IMR-90 (cell line): ENCODE data around the gene OSBPL2.

Source experiments
- BHLHE40 ChIP-seq: fragments of 150-350 bp; IDR thresholded peaks from 2 replicates; pipeline ENCODE4 v1.6.1; 2016; ENCODE audit warnings: mild to moderate bottlenecking, low read depth, low read length
- CHD1 ChIP-seq: IDR thresholded peaks from 2 replicates; pipeline ENCODE4 v1.6.1; 2012; ENCODE audit warnings: low read depth, low read length, improper control_type of control experiment
- POLR2A ChIP-seq: IDR thresholded peaks from 2 replicates; pipeline ENCODE4 v1.6.1; 2012; ENCODE audit warnings: mild to moderate bottlenecking, low read depth, low read length
- RAD21 ChIP-seq: IDR thresholded peaks from 2 replicates; pipeline ENCODE4 v1.6.1; 2012; ENCODE audit warnings: low read length, improper control_type of control experiment
- TF ChIP-seq, protein P1 (sequence below): conservative IDR thresholded peaks from 2 replicates; pipeline ENCODE4 v1.5.1; 2012; ENCODE audit warnings: mild to moderate bottlenecking, low read depth, low read length, improper control_type of control experiment
- TF ChIP-seq, protein P2 (sequence below): fragments of 150-350 bp; IDR thresholded peaks from 2 replicates; pipeline ENCODE4 v1.6.1; 2016; ENCODE audit warnings: low read depth, mild to moderate bottlenecking, low read length, moderate library complexity, borderline replicate concordance

DNA sequence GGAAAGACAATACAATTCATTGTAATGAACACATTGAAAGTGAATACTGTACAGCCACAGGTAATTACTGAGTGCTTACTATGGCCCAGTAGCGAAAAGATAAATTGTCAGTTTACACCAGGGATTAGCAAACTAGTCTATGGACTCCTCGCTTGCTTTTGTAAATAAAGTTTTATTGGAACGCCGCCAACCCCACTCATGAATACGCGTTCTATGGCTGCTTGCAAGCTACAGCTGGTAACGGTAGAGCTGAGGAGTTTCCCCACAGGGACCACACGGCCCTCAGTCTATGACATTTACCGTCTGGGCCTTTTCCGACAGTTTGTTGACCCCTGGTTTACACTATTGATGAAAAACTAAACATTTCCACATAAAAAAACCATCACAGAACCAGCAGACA lies 104.6 kb downstream of the OSBPL2 start:
- TF ChIP-seq RAD21: no peak
- TF ChIP-seq CHD1: no peak
- TF ChIP-seq, protein P1, sequence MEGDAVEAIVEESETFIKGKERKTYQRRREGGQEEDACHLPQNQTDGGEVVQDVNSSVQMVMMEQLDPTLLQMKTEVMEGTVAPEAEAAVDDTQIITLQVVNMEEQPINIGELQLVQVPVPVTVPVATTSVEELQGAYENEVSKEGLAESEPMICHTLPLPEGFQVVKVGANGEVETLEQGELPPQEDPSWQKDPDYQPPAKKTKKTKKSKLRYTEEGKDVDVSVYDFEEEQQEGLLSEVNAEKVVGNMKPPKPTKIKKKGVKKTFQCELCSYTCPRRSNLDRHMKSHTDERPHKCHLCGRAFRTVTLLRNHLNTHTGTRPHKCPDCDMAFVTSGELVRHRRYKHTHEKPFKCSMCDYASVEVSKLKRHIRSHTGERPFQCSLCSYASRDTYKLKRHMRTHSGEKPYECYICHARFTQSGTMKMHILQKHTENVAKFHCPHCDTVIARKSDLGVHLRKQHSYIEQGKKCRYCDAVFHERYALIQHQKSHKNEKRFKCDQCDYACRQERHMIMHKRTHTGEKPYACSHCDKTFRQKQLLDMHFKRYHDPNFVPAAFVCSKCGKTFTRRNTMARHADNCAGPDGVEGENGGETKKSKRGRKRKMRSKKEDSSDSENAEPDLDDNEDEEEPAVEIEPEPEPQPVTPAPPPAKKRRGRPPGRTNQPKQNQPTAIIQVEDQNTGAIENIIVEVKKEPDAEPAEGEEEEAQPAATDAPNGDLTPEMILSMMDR: no peak
- TF ChIP-seq BHLHE40: no peak
- TF ChIP-seq, protein P2, sequence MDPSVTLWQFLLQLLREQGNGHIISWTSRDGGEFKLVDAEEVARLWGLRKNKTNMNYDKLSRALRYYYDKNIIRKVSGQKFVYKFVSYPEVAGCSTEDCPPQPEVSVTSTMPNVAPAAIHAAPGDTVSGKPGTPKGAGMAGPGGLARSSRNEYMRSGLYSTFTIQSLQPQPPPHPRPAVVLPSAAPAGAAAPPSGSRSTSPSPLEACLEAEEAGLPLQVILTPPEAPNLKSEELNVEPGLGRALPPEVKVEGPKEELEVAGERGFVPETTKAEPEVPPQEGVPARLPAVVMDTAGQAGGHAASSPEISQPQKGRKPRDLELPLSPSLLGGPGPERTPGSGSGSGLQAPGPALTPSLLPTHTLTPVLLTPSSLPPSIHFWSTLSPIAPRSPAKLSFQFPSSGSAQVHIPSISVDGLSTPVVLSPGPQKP: no peak
- TF ChIP-seq POLR2A: no peak
